Upper lobe of left lung (tissue), 4 donors: Measurements from ENCODE around the gene TIGD3.

ENCODE experiments used
- CTCF ChIP-seq, 6 experiments: fragments of 450-650 bp in 4 of 6; fragments of 200-600 bp in 2 of 6; sonication (generic) in 2 of 6; IDR thresholded peaks; one replicate each; pipeline ENCODE4 v1.5.1; 2016 to 2019; ENCODE audit warnings: antibody characterized with exemption in 6 of 6
- EP300 ChIP-seq, 4 donors: sonication (generic); formaldehyde crosslinking; IDR thresholded peaks; one replicate each; pipeline ENCODE4 v1.5.1; 2017; ENCODE audit warnings: antibody characterized with exemption in 4 of 4, control low read depth in 2 of 4
- POLR2A ChIP-seq, 4 donors: fragments of 450-650 bp; IDR thresholded peaks; one replicate each; pipeline ENCODE4 v1.5.1; 2016 to 2017; ENCODE audit warnings: antibody characterized with exemption in 4 of 4, mild to moderate bottlenecking in 2 of 4
- POLR2AphosphoS5 ChIP-seq, 2 donors: sonication (generic); formaldehyde crosslinking; IDR thresholded peaks; one replicate each; pipeline ENCODE4 v1.5.1; 2017; ENCODE audit warnings: antibody characterized with exemption in 2 of 2

GRCh38 chr11:65402790-65403189, 48.2 kb downstream of the TIGD3 start:
- TF ChIP-seq CTCF (IDR thresholded peaks at IDR 0.05) (no peak), POLR2A (IDR thresholded peaks at IDR 0.05) (no peak), POLR2AphosphoS5 (IDR thresholded peaks at IDR 0.05) (no peak), EP300 (IDR thresholded peaks at IDR 0.05) (no peak)
